Common myeloid progenitor, CD34-positive (primary cell): ENCODE data around the gene RAP1GAP2.
"Not testable (repeated sequence)": the region's sequence is repeated elsewhere in the genome, so short reads cannot be mapped to it uniquely, and the experiment has no call there.

Experiments used
- CTCF ChIA-PET: fragments of 350-600 bp; sonication (Branson Sonifier 250); formaldehyde crosslinking; loops from one replicate; lab custom pipeline; 2021; ENCODE audit warnings: antibody characterized with exemption; lab: Charles Lee
- POLR2A ChIA-PET: fragments of 350-600 bp; sonication (Branson Sonifier 250); formaldehyde crosslinking; loops from one replicate; lab custom pipeline; 2021; ENCODE audit warnings: antibody characterized with exemption; lab: Charles Lee
- DNase-seq, 3 donors: peaks; one replicate each; pipeline versions ENCODE4 v3.0.0 to v3.0.0-alpha.2; 2013
- H3K27ac ChIP-seq, 2 experiments: 1 replicate in 1 of 2; 2 replicates in 1 of 2; pipeline ENCODE4 v1.7.0; 2013; ENCODE audit warnings: inconsistent platforms in 2 of 2, low read length in 2 of 2, mild to moderate bottlenecking in 2 of 2, low read depth in 1 of 2, moderate library complexity in 1 of 2; ENCODE audit not compliant: severe bottlenecking in 2 of 2, insufficient read depth in 1 of 2, poor library complexity in 1 of 2
- H3K27me3 ChIP-seq, 5 experiments: replicated peaks in 2 of 5; 1 replicate in 3 of 5; 2 replicates in 2 of 5; pipeline versions ENCODE4 v1.6.1 to v1.7.0; 2013; ENCODE audit warnings: low read length in 4 of 5, mild to moderate bottlenecking in 2 of 5, moderate library complexity in 2 of 5, inconsistent platforms in 1 of 5; ENCODE audit not compliant: insufficient read depth in 5 of 5, control insufficient read depth in 4 of 5
- H3K36me3 ChIP-seq, 4 experiments: 1 replicate in 2 of 4; 2 replicates in 2 of 4; pipeline versions ENCODE4 v1.6.1 to v1.7.0; 2013; ENCODE audit warnings: low read length in 3 of 4, control low read depth in 1 of 4, mild to moderate bottlenecking in 1 of 4; ENCODE audit not compliant: control insufficient read depth in 4 of 4, insufficient read depth in 4 of 4
- H3K4me1 ChIP-seq, 4 experiments: 1 replicate in 3 of 4; 2 replicates in 1 of 4; pipeline versions ENCODE4 v1.6.1 to v1.7.1; 2013; ENCODE audit warnings: low read length in 3 of 4, mild to moderate bottlenecking in 3 of 4, control low read depth in 1 of 4, inconsistent platforms in 1 of 4, moderate library complexity in 1 of 4; ENCODE audit not compliant: control insufficient read depth in 4 of 4, insufficient read depth in 4 of 4; ENCODE audit errors: control extremely low read depth in 1 of 4
- H3K4me3 ChIP-seq, 7 experiments: 1 replicate in 4 of 7; 2 replicates in 3 of 7; pipeline versions ENCODE4 v1.5.1 to v1.7.0; 2013; ENCODE audit warnings: mild to moderate bottlenecking in 7 of 7, low read length in 6 of 7, moderate library complexity in 6 of 7, inconsistent platforms in 2 of 7, low read depth in 2 of 7, control low read depth in 1 of 7; ENCODE audit not compliant: insufficient read depth in 4 of 7, control insufficient read depth in 1 of 7; ENCODE audit errors: extremely low read depth in 1 of 7
- H3K9me3 ChIP-seq, 5 experiments: 1 replicate in 4 of 5; 2 replicates in 1 of 5; pipeline versions ENCODE4 v1.6.1 to v1.7.1; 2013; ENCODE audit warnings: low read length in 4 of 5, mild to moderate bottlenecking in 2 of 5, inconsistent platforms in 1 of 5, low read depth in 1 of 5, moderate library complexity in 1 of 5; ENCODE audit not compliant: control insufficient read depth in 4 of 5, insufficient read depth in 2 of 5; ENCODE audit errors: control extremely low read depth in 1 of 5
- WGBS: methylation state at CpG from one replicate; pipeline ENCODE4 v1.1.5; 2013; ENCODE audit not compliant: insufficient coverage; 5-methylcytosine and 5-hydroxymethylcytosine counted together

Gene RAP1GAP2

GRCh38 chr17:2784864-2785263 is 11.4 kb upstream of the RAP1GAP2 start:
- Histone ChIP-seq H3K36me3 (no peaks in the 10 kb centered on the region), H3K27ac (no peak overlapping the region), H3K4me1 (peaks cover 0 to 52% (median 27%) of the 10 kb centered on the region in 4 experiments), H3K9me3 (no peaks in the 10 kb centered on the region), H3K4me3 (no peak overlapping the region), H3K27me3 (no peaks in the 10 kb centered on the region)
- POLR2A ChIA-PET = no interaction called here
- CTCF ChIA-PET = interaction anchor here (1.2 to 5.6 kb wide), 12 partner anchors 11 to 228 kb away, joined by 3 to 52 read pairs (median 10); partner anchors contain the start of gene RAP1GAP2
- no peak for DNase-seq
- 92% methylated on average over 6 of the region's 8 CpGs for WGBS

- not testable (repeated sequence) for H3K9me3 ChIP-seq, H3K4me3 ChIP-seq, H3K27ac ChIP-seq, H3K36me3 ChIP-seq, H3K27me3 ChIP-seq
- WGBS = 83% methylated on average over 10 of the region's 12 CpGs
- peaks cover 0 to 57% (median 31%) of the 10 kb centered on the region in 4 experiments for H3K4me1 ChIP-seq
- POLR2A ChIA-PET = interaction anchor here (0.6 kb wide), 2 partner anchors 8 to 204 kb away, joined by 3 to 6 read pairs; no protein-coding TSS in a partner anchor
- CTCF ChIA-PET = interaction anchor here (0.9 to 5.6 kb wide), 22 partner anchors 8 to 227 kb away, joined by 3 to 52 read pairs (median 4); partner anchors contain the start of gene RAP1GAP2
- DNase-seq = peak; percentile 41 to 75 (median 57)
Measured at GRCh38 chr17:2785376-2785775, 10.9 kb upstream of the RAP1GAP2 start.

GRCh38 chr17:2786176-2786881 is 9.9 kb upstream of the RAP1GAP2 start:
- Histone ChIP-seq H3K9me3 (no peaks in the 10 kb centered on the region), H3K4me3 (peak overlapping the region in 1 of 7 experiments; percentile 41), H3K27me3 (no peaks in the 10 kb centered on the region), H3K4me1 (peaks cover 2 to 66% (median 40%) of the 10 kb centered on the region in 4 experiments), H3K27ac (no peak overlapping the region), H3K36me3 (no peaks in the 10 kb centered on the region)
- DNase-seq = peak; percentile 95 to 96 (median 96)
- WGBS = 32% methylated on average over 9 of the region's 21 CpGs
- CTCF ChIA-PET = interaction anchor here (0.6 to 5.6 kb wide), 27 partner anchors 9 to 238 kb away, joined by 3 to 52 read pairs (median 4); partner anchors contain the start of gene RAP1GAP2
- POLR2A ChIA-PET = interaction anchor here (0.5 to 1.3 kb wide), 9 partner anchors 10 to 1350 kb away, joined by 3 to 8 read pairs (median 4); partner anchors contain the start of gene RAP1GAP2

- Histone ChIP-seq H3K27ac (no peak overlapping the region), H3K4me3 (no peak overlapping the region), H3K36me3 (no peaks in the 10 kb centered on the region), H3K9me3 (no peaks in the 10 kb centered on the region), H3K27me3 (no peaks in the 10 kb centered on the region), H3K4me1 (peaks cover 3 to 88% (median 70%) of the 10 kb centered on the region in 4 experiments)
- ChIA-PET POLR2A (interaction anchor here (0.6 to 2.2 kb wide), 4 partner anchors 10 to 197 kb away, joined by 3 to 14 read pairs (median 4); partner anchors contain the start of gene PAFAH1B1), CTCF (interaction anchor here (0.8 to 4.3 kb wide), 12 partner anchors 12 to 223 kb away, joined by 3 to 25 read pairs (median 6); no protein-coding TSS in a partner anchor)
- DNase-seq = peak; percentile 59 to 85 (median 82)
- WGBS = 43% methylated on average over 2 of the region's 3 CpGs
Measured at GRCh38 chr17:2789700-2790099, 6.5 kb upstream of the RAP1GAP2 start.

GRCh38 chr17:2792366-2793169 is 3.7 kb upstream of the RAP1GAP2 start:
- ChIA-PET POLR2A (interaction anchor here (0.6 to 1.2 kb wide), 3 partner anchors 32 to 401 kb away, joined by 3 to 5 read pairs (median 3); no protein-coding TSS in a partner anchor), CTCF (interaction anchor here (1.6 to 4.3 kb wide), 4 partner anchors 10 to 56 kb away, joined by 4 to 25 read pairs (median 9); no protein-coding TSS in a partner anchor)
- Histone ChIP-seq H3K4me1 (peaks cover 3 to 92% (median 81%) of the 10 kb centered on the region in 4 experiments), H3K27me3 (no peaks in the 10 kb centered on the region), H3K4me3 (peak overlapping the region in 1 of 7 experiments; percentile 14), H3K36me3 (no peaks in the 10 kb centered on the region), H3K27ac (peak overlapping the region in 1 of 2 experiments; percentile 49), H3K9me3 (no peaks in the 10 kb centered on the region)
- 32% methylated on average over 16 of the region's 24 CpGs for WGBS
- peak in 2 of 3 donors; percentile 43 to 59 for DNase-seq

- ChIA-PET CTCF (interaction anchor here (1.0 to 3.9 kb wide), 3 partner anchors 8 to 34 kb away, joined by 4 to 34 read pairs (median 5); no protein-coding TSS in a partner anchor), POLR2A (no interaction called here)
- no peak overlapping the region for H3K27ac ChIP-seq
- H3K4me1 ChIP-seq = peaks cover 3 to 94% (median 90%) of the 10 kb centered on the region in 4 experiments
- no peaks in the 10 kb centered on the region for H3K9me3 ChIP-seq
- H3K27me3 ChIP-seq = peaks cover 0 to under 1% (median 0%) of the 10 kb centered on the region in 5 experiments
- peak overlapping the region in 2 of 7 experiments; percentile 24 to 43 for H3K4me3 ChIP-seq
- peaks cover 0 to 3% (median 0%) of the 10 kb centered on the region in 4 experiments for H3K36me3 ChIP-seq
- WGBS = 80% methylated on average over 3 of the region's 6 CpGs
- DNase-seq = peak in 2 of 3 donors; percentile 31 to 35
Measured at GRCh38 chr17:2794111-2794803, 2.0 kb upstream of the RAP1GAP2 start.
